Glutamatergic neuron (in vitro differentiated cells): ENCODE data around the gene RFX2. TPM values are rescaled to one million over a fixed set of nuclear protein-coding genes. Genes with fewer than 3 reads are reported as not detected.
"Not testable (repeated sequence)": the region's sequence is repeated elsewhere in the genome, so short reads cannot be mapped to it uniquely, and the experiment has no call there.

Experiments used
- DNase-seq: peaks from one replicate; pipeline ENCODE4 v3.0.0; 2022
- H3K27ac Mint-ChIP-seq: one replicate; pipeline ENCODE4 v1.8.0; 2020; ENCODE audit warnings: mild to moderate bottlenecking, mixed read lengths, inconsistent platforms; ENCODE audit not compliant: unreplicated experiment
- H3K27me3 Mint-ChIP-seq: one replicate; pipeline ENCODE4 v1.8.0; 2020; ENCODE audit warnings: mild to moderate bottlenecking, moderate library complexity, mixed read lengths, inconsistent platforms; ENCODE audit not compliant: unreplicated experiment
- H3K36me3 Mint-ChIP-seq: one replicate; pipeline ENCODE4 v1.8.0; 2020; ENCODE audit warnings: mild to moderate bottlenecking, mixed read lengths, inconsistent platforms; ENCODE audit not compliant: unreplicated experiment
- H3K4me1 Mint-ChIP-seq: one replicate; pipeline ENCODE4 v1.8.0; 2020; ENCODE audit warnings: mild to moderate bottlenecking, low read depth, mixed read lengths, inconsistent platforms; ENCODE audit not compliant: unreplicated experiment
- H3K4me3 Mint-ChIP-seq: one replicate; pipeline ENCODE4 v1.8.0; 2020; ENCODE audit warnings: mild to moderate bottlenecking, mixed read lengths, inconsistent platforms; ENCODE audit not compliant: unreplicated experiment
- H3K9me3 Mint-ChIP-seq: one replicate; pipeline ENCODE4 v1.8.0; 2020; ENCODE audit warnings: mild to moderate bottlenecking, moderate library complexity, mixed read lengths, inconsistent platforms; ENCODE audit not compliant: unreplicated experiment
- CTCF ChIP-seq: fragments of 200-600 bp; sonication (generic); IDR thresholded peaks from one replicate; pipeline ENCODE4 v1.5.0; 2021; ENCODE audit not compliant: partially characterized antibody, unreplicated experiment
- total RNA-seq: library from RNA; stranded (reverse); fragmentation: NEBNext Ultra II Directional; extraction: Animal tissue kit (Norgen Biotek cat#: 25700); gene quantifications from one replicate; pipeline ENCODE4 v1.2.1, GENCODE V29; 2021; ENCODE audit not compliant: unreplicated experiment

RFX2 gene
- total RNA-seq, 1 donor from 2014 or later, result 4.3 TPM

GRCh38 chr19:6073858-6074708, 36.2 kb downstream of the RFX2 start:
- H3K27ac Mint-ChIP-seq, result peak overlapping the region; percentile 82
- no peak for TF ChIP-seq CTCF
- H3K9me3 Mint-ChIP-seq, result peaks cover 11% of the 10 kb centered on the region
- peaks cover 5% of the 10 kb centered on the region for H3K27me3 Mint-ChIP-seq
- H3K4me3 Mint-ChIP-seq, result peak overlapping the region; percentile 15
- no peaks in the 10 kb centered on the region for H3K36me3 Mint-ChIP-seq
- H3K4me1 Mint-ChIP-seq, result peaks cover 12% of the 10 kb centered on the region
- no peak for DNase-seq

- not testable (repeated sequence) for H3K4me1 Mint-ChIP-seq, H3K27me3 Mint-ChIP-seq
- H3K9me3 Mint-ChIP-seq, result peaks cover 11% of the 10 kb centered on the region
These were observed 37.1 kb downstream of the RFX2 start for GRCh38 chr19:6073233-6073632.

GRCh38 chr19:6071875-6072274, 38.4 kb downstream of the RFX2 start:
- Mint-ChIP-seq H3K4me3 (no peak overlapping the region), H3K4me1 (peaks cover 9% of the 10 kb centered on the region), H3K27ac (no peak overlapping the region), H3K9me3 (peaks cover 9% of the 10 kb centered on the region), H3K36me3 (no peaks in the 10 kb centered on the region), H3K27me3 (peaks cover 5% of the 10 kb centered on the region)
- TF ChIP-seq CTCF, result no peak
- DNase-seq, result no peak

More at GRCh38 chr19:6073233-6073632, 37.1 kb downstream of the RFX2 start:
- H3K27ac Mint-ChIP-seq, DNase-seq, H3K36me3 Mint-ChIP-seq, H3K4me3 Mint-ChIP-seq: not testable (repeated sequence)

- H3K9me3 Mint-ChIP-seq, result peaks cover 11% of the 10 kb centered on the region
- H3K36me3 Mint-ChIP-seq, result no peaks in the 10 kb centered on the region
- H3K27ac Mint-ChIP-seq, result no peak overlapping the region
- peaks cover 16% of the 10 kb centered on the region for H3K4me1 Mint-ChIP-seq
- no peak for DNase-seq
- TF ChIP-seq CTCF, result no peak
- no peak overlapping the region for H3K4me3 Mint-ChIP-seq
- H3K27me3 Mint-ChIP-seq, result peaks cover 5% of the 10 kb centered on the region
These were observed 39.4 kb downstream of the RFX2 start for GRCh38 chr19:6070720-6071485.

GRCh38 chr19:6070207-6070681, 40.1 kb downstream of the RFX2 start:
- H3K36me3 Mint-ChIP-seq, result no peaks in the 10 kb centered on the region
- H3K4me1 Mint-ChIP-seq, result peaks cover 16% of the 10 kb centered on the region
- no peak overlapping the region for H3K4me3 Mint-ChIP-seq
- DNase-seq, result no peak
- H3K27ac Mint-ChIP-seq, result no peak overlapping the region
- H3K9me3 Mint-ChIP-seq, result peaks cover 11% of the 10 kb centered on the region
- H3K27me3 Mint-ChIP-seq, result peaks cover 5% of the 10 kb centered on the region
- no peak for TF ChIP-seq CTCF
